Measurements from ENCODE around the gene RNF168.

Gene RNF168

DNA sequence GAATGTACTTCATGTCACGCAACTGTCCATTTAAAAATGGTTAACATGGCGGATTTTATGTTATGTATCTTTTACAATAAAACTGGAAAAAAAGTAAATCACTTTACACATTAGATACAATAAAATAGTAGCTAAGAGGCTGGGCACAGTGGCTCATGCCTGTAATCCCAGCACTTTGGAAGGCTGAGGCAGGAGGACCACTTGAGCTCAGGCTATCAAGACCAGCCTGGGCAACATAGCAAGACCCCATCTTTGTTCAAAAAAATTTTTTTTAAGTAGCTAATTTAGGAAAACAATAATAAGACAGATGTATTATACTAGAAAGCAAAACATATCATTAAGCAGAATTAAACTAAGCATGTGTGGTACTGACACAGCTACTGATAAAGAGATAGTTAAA, 11.5 kb downstream of the RNF168 start:
- Histone ChIP-seq H3K4me3 (ENCODE audit: severe bottlenecking) (no peak overlapping the region), H3K27me3 (ENCODE audit: insufficient read depth, poor library complexity, severe bottlenecking) (no peaks in the 10 kb centered on the region), H3K27ac (ENCODE audit: poor library complexity, severe bottlenecking) (no peak overlapping the region), H3K9me3 (ENCODE audit: severe bottlenecking) (no peaks in the 10 kb centered on the region), H3K4me1 (ENCODE audit: insufficient read depth, poor library complexity, severe bottlenecking) (no peaks in the 10 kb centered on the region), H3K36me3 (ENCODE audit: low read depth) (peaks cover 34% of the 10 kb centered on the region)
- TF ChIP-seq, protein P1, sequence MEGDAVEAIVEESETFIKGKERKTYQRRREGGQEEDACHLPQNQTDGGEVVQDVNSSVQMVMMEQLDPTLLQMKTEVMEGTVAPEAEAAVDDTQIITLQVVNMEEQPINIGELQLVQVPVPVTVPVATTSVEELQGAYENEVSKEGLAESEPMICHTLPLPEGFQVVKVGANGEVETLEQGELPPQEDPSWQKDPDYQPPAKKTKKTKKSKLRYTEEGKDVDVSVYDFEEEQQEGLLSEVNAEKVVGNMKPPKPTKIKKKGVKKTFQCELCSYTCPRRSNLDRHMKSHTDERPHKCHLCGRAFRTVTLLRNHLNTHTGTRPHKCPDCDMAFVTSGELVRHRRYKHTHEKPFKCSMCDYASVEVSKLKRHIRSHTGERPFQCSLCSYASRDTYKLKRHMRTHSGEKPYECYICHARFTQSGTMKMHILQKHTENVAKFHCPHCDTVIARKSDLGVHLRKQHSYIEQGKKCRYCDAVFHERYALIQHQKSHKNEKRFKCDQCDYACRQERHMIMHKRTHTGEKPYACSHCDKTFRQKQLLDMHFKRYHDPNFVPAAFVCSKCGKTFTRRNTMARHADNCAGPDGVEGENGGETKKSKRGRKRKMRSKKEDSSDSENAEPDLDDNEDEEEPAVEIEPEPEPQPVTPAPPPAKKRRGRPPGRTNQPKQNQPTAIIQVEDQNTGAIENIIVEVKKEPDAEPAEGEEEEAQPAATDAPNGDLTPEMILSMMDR (IDR thresholded peaks at IDR 0.05; ENCODE audit: poor library complexity, severe bottlenecking) = no peak
- no peak for ATAC-seq (ENCODE audit: low read depth)
- no peak for DNase-seq (ENCODE audit: low spot score)

DNA sequence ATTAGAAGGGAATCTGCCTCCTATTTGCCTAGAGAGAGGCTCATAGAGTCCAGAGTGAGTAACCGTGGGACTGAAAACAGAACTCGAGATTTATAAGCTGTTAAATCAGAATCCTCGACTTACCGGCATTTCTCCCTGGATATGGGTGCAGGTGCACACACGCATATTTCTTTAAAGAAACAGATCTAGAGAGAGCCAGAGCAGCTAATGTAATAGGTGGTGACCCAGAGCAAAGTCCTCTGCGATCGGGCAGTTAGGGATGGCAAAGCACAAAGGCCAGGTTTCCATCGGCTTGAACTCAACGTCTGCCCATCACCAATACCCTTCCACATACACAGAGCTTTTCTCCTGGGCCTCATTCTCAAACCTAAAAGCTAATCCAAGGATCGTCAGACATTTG, 13.8 kb downstream of the RNF168 start:
- Histone ChIP-seq H3K9me3 (ENCODE audit: severe bottlenecking) (no peaks in the 10 kb centered on the region), H3K4me3 (ENCODE audit: severe bottlenecking) (no peak overlapping the region), H3K4me1 (ENCODE audit: insufficient read depth, poor library complexity, severe bottlenecking) (no peaks in the 10 kb centered on the region), H3K27ac (ENCODE audit: poor library complexity, severe bottlenecking) (no peak overlapping the region), H3K36me3 (ENCODE audit: low read depth) (peaks cover 38% of the 10 kb centered on the region), H3K27me3 (ENCODE audit: insufficient read depth, poor library complexity, severe bottlenecking) (no peaks in the 10 kb centered on the region)
- TF ChIP-seq, protein P1 (IDR thresholded peaks at IDR 0.05; ENCODE audit: poor library complexity, severe bottlenecking) = no peak
- ATAC-seq (ENCODE audit: low read depth) (no peak), DNase-seq (ENCODE audit: low spot score) (no peak)

DNA sequence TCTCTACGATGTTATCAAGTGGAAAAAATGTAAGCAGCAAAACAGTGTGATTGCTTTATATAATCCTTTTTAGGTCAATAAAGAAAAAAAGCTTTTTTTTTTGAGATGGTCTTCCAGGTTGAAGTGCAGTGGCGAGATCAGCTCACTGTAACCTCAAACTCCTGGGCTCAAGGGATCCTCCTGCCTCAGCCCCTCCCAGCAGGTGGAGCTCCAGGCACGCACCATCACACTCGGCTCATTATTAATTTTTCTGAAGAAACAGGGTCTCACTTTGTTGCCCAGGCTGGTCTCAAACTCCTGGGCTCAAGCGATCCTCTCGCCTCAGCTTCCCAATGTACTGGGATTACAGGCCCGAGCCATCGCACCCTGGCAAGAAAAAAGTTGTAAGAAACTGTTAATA, 17.3 kb downstream of the RNF168 start:
- Histone ChIP-seq H3K4me3 (ENCODE audit: severe bottlenecking) (no peak overlapping the region), H3K36me3 (ENCODE audit: low read depth) (peaks cover 66% of the 10 kb centered on the region), H3K9me3 (ENCODE audit: severe bottlenecking) (no peaks in the 10 kb centered on the region), H3K27me3 (ENCODE audit: insufficient read depth, poor library complexity, severe bottlenecking) (no peaks in the 10 kb centered on the region), H3K4me1 (ENCODE audit: insufficient read depth, poor library complexity, severe bottlenecking) (no peaks in the 10 kb centered on the region), H3K27ac (ENCODE audit: poor library complexity, severe bottlenecking) (no peak overlapping the region)
- ATAC-seq (ENCODE audit: low read depth) (no peak), DNase-seq (ENCODE audit: low spot score) (no peak)
- TF ChIP-seq, protein P1 (IDR thresholded peaks at IDR 0.05; ENCODE audit: poor library complexity, severe bottlenecking) = peak; percentile 50

DNA sequence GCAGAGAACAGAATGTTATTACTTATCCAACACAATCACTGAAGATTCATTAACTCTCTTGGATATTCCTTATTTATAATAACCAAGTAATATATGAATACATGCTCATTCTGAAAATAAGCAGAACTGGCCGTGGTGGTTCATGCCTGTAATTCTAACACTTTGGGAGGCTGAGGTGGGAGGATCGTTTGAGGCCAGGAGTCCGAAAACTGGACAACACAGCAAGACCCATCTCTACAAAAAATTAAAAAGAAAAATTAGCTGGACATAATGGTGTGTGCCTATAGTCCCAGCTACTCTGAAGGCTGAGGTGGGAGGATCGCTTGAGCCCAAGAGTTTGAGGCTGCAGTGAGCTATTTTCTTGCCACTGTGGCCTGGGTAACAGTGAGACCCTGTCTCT, 25.9 kb downstream of the RNF168 start:
- H3K27ac ChIP-seq (ENCODE audit: poor library complexity, severe bottlenecking) = no peak overlapping the region
- H3K36me3 ChIP-seq (ENCODE audit: low read depth) = peaks cover 82% of the 10 kb centered on the region
- ATAC-seq (ENCODE audit: low read depth) (no peak), DNase-seq (ENCODE audit: low spot score) (no peak)
- H3K27me3 ChIP-seq (ENCODE audit: insufficient read depth, poor library complexity, severe bottlenecking) = no peaks in the 10 kb centered on the region
- H3K9me3 ChIP-seq (ENCODE audit: severe bottlenecking) = no peaks in the 10 kb centered on the region
- H3K4me3 ChIP-seq (ENCODE audit: severe bottlenecking) = no peak overlapping the region
- TF ChIP-seq, protein P1 (IDR thresholded peaks at IDR 0.05; ENCODE audit: poor library complexity, severe bottlenecking) = no peak
- H3K4me1 ChIP-seq (ENCODE audit: insufficient read depth, poor library complexity, severe bottlenecking) = no peaks in the 10 kb centered on the region

DNA sequence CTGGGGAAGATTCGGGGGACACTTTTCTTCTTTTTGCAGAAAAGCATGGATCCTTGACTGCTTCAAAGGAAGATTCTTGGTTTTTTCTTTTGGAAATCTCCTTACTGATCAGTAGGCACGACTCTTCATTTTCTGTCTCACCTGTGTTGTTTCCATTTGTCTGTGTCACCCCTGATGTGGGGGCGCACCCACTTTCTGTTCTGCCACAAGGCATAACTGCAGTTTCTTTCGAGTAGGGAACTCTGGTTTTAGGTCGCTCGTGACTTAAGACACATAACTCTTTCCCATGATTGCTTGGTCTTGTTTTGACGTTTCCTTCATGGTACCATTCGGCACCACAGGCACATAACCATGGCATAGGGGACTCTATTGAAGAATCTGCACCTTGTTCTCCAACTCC, 31.3 kb downstream of the RNF168 start:
- DNase-seq (ENCODE audit: low spot score) (no peak), ATAC-seq (ENCODE audit: low read depth) (no peak)
- TF ChIP-seq, protein P1 (IDR thresholded peaks at IDR 0.05; ENCODE audit: poor library complexity, severe bottlenecking) = no peak
- no peak overlapping the region for H3K4me3 ChIP-seq (ENCODE audit: severe bottlenecking)
- H3K27me3 ChIP-seq (ENCODE audit: insufficient read depth, poor library complexity, severe bottlenecking) = no peaks in the 10 kb centered on the region
- no peak overlapping the region for H3K27ac ChIP-seq (ENCODE audit: poor library complexity, severe bottlenecking)
- H3K4me1 ChIP-seq (ENCODE audit: insufficient read depth, poor library complexity, severe bottlenecking) = no peaks in the 10 kb centered on the region
- H3K9me3 ChIP-seq (ENCODE audit: severe bottlenecking) = no peaks in the 10 kb centered on the region
- H3K36me3 ChIP-seq (ENCODE audit: low read depth) = peaks cover 65% of the 10 kb centered on the region
